CMK (cell line): ENCODE results near the gene NCK1.

Source experiments
- DNase-seq: peaks from one replicate; pipeline ENCODE4 v3.0.0-alpha.2; 2010; ENCODE audit warnings: low read depth

The NCK1 gene

DNA sequence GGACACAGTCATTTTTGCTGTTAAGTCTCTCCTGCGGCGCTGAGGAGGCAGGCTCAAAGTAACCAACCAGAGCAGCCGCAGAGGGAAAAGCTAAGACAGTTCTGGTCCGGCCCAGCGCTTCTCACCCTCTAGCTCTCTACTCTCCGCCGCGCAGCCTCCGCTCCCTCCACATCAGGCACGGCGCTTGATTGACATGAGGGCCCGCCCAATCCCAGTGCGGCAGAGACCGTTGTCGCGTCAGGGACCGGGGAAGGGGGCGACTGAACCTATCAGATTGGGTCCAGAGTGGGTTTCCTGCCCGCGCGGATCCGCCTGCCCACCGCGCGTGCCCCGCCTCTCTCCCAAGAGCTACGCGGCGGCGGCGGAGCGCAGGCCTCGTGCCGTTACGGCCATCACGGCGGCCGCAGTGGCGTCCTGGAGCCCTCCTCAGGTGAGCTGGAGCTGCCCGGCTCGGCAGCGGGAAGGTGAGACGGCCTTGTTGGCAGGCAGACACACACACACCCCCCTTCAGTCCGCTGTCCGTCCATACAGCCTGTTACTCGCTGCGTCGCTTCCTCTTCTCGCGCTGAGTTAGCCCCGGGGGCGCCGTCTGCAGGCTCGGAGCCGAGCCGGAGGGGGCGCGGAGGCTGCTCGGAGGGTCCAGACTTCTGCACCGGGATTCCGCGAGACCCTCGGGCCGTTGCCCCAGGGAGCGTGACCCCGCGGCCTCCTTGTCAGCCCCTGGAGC, at the start of gene NCK1:
NCK1 (plus strand) TSS at position 319 of the 727 bp plus-strand sequence. CDS start 65,794 bp downstream, outside the sequence.
- DNase-seq = peak; percentile 76

DNA sequence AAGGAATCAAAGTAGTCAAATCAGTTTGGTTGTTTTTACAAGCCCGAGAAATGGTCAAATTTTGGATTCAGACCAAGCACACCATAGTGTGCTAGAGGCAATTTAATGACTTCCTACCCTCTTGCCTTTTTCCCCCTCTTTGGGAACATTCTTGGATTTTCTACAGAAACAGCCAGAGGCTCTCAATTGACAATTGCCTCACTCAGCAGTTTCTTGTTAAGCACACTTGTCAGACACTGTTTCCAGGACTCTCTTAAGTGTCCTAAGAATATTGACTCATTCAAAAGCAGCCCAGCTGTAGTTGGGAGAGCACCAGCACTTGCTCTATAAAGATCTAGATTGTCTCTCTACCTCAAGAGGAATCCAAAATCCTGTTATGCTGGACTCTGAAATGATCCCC, 44.6 kb upstream of the NCK1 start:
- DNase-seq = no peak

DNA sequence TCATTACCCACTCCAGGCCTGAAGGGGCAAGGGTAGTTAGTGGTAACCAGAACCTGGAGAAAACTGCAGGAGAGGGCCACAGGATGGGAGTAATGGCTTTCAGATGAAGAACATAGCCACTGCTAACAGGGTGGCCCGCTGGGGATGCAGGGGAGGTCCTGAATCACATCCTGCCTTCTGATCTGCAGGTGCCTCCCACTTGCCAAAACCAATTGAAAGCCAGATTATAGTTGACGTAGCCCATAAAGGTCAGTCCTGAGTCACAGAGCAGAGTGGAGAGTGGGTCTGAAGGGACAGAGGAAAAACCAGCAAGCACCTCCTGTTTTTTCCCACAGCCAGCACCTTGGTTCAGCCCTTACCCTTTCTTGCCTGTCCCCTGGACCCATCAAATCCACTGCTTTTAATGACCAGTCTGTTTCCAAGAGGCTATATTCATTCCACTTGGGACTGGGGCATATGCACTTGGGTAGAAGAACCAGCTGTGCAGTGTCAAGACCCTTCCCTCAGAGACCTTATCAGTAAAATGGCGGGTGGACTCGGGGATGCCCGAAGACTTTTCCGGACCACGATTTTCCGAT, 43.7 kb upstream of the NCK1 start:
- no peak for DNase-seq

DNA sequence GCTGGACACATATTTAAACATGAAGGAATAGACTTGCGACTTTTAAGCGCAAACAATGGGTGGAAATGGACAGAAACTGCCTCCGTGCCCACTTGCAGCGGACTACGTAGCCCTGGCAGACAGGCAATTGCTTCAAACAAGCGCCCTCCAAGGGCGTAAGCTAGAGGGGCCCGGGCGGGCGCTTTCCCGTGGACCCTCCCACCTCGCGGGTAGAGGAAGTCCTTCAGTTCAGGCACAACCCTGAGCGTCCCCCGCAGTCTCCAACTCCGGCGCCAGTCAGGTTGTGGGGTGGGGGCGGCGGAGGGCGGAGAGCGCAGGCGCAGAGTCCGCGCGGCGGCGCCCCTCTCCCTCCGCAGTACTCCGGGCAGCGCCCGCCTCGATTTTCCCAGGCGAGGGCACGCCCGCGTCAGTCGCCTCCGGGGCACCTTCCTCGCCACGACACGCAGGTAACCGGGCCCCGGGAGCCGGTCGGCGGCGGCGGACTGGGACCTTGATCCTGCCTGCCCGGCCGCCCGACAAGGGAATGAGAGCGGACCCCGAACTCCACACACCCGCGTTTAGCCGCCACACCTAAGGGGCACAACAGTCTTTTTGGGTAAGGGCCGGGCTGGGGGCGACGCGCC, 43.1 kb upstream of the NCK1 start, which contains the start of gene SLC35G2:
SLC35G2 (plus strand) TSS at position 358 of the 623 bp plus-strand sequence. CDS start 35,335 bp downstream, outside the sequence.
- peak; percentile 15 for DNase-seq

DNA sequence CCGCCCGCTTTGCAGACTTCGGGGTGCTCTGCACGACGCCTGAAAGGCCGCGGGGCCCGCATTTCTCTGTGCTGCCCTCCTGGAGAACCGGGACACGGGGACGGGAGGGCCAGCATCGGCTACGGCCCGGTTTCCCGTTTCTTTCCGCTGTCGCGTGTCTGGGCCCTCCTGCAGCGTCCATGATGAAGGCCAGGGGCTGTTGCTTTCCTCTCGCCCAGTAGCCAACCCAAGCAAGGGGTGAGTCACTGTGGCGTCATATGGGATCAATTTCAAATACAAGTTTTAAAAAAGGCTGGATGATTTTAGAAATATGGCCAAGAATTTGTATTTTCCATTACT, 42.6 kb upstream of the NCK1 start:
- DNase-seq = no peak

DNA sequence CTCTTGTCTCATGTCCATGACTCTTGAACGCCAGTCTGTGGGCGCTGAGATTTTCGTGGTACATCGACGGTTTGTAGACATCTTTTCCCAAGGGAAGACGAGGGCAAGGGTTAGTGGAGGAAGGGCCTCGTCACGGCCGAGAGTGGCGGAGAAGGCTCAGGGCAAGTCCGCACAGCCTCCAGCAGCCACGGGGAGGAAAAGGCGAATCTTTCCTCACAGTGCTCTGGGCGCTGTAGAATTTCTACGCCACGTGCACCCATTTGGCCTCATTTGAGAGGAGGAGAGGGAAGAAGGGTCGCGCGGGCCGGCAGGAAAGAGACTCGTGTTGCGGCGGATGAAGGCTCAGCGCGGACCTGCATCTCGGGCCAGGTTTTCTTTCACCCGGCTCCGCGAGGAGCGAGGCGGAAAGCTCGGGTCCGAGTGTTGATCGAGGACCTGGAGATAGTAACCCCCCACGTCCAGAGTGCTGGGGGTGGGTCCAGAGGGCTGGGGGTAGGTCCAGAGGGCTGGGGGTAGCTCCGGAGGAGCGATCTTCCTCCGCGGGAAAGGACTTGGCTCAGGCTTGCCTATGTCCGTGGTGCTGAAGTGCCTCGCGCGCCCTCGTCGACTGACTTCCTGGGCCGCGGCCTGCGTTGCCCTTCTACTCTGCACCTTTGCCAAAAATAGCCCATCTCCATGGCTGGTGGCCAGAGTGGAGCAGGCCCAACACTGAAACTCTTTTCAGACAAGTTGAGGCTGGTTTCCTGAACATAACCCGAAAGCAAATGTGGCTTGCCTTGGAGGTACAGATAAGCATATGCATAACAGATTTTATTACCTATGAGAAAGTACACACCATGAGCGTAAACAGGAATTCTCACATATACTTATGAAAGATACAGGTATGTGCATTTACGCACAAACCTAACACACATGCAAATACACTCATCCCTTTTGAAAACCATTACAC, 42.0 kb upstream of the NCK1 start:
- DNase-seq = no peak

DNA sequence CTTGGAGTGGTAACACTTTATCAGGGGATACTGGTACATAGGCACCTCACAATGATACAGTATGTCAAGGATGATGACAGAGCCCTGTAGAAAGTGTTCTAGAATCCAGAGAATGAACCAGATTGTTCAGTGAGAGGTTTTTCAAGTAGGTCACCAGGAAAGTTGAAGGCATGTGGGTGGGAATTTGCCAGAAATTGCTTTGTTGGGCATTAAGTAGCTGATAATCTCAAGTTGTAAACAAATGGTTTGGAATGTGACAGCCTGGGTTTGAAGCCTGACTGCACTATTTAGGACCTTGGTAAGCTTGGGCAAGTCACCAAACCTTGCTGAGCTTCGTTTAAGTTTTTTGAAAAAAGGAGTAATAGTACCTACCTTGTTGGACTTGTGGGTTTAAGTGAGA, 30.5 kb upstream of the NCK1 start:
- DNase-seq = no peak

DNA sequence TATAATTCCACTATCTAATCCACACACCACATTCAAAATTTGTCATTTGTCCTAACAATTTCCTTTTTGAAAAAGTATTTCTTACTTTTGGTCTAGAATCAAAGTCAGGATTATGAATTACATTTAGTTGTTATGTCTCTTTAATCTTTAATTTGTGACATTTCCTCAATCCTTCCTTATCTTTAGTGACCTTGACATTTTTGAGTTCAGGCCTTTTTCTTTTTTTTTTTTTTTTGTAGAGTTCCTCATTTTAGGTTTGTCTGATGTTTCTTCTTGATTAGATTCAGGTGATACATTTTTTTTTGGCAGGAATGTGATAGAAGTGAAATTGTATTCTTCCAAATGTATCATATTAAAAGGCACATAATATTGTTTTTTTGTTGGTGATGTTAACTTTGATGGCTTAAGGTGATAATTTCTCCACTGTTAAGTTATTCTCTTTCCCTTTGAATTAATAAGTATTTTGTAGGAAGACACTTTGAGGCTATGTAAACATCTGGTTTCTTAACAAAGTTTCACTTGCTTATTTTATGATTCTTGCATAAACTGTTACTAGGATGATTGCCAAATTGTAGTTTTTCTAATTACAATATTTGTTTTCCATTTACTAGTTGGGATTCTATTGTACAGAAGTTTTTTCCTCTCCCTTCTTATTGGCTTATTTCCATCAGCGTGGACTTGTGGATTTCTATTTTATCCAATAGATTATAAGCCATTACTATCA, 26.8 kb upstream of the NCK1 start:
- DNase-seq = no peak

DNA sequence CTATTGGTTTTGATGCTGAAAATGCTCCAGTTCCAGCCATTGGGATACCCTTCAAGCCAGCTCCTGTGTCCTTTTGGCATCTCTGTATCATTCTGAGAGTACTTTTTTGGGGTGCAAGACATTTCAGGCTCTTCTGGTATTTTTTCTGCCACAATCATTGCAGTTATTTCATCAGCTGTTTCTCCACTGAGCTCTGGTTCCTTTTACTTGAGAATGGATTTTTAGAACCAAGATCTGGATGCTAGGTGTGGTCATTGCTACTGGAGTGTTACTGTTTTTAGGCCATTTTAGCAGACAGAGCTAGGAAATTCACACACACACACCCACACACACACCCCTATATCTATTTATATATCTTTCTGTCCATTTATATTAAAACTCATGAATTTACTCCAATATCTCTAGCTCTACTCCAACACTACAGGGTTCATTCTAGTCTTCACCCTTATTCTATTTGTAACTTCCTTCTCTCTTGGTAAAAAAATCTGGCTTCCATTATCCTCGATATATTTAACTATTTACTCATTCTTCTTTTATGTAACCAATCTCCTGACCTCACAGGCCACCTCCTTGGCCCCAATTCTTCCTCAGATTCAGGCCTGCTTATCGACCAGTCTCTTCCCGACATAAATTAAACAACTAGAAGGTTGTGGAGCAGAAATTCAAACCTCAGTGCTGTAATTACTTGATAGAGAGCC, 26.0 kb upstream of the NCK1 start:
- DNase-seq = no peak

DNA sequence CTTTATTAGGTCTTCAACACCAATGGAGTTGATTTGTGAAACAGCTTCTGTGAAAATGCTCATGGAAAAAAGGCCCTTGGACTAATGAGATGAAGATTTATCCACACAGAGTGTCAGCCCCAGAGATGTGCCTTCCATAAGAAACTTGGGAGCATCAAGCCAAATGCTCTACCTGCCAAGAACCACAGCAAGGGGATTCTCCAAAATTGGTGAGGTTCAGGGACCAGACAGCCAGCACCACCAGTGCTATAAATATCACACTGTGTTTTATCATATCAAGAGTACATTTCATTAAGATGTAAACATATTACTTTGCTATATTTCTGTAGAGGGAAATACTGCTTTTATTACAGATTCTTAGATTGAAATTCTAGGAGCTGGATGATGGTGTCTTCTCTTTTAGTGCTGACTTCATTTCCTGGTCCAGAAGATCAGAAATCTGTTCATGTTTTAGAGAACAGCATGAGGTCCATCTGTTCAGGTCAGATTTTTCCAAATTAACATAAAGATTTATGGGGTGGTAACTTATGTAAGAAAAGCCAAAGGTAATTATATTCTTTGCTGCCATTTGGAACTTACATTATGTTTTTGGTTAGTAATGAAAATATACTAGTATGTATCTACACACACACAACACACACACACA, 25.4 kb upstream of the NCK1 start:
- no peak for DNase-seq

DNA sequence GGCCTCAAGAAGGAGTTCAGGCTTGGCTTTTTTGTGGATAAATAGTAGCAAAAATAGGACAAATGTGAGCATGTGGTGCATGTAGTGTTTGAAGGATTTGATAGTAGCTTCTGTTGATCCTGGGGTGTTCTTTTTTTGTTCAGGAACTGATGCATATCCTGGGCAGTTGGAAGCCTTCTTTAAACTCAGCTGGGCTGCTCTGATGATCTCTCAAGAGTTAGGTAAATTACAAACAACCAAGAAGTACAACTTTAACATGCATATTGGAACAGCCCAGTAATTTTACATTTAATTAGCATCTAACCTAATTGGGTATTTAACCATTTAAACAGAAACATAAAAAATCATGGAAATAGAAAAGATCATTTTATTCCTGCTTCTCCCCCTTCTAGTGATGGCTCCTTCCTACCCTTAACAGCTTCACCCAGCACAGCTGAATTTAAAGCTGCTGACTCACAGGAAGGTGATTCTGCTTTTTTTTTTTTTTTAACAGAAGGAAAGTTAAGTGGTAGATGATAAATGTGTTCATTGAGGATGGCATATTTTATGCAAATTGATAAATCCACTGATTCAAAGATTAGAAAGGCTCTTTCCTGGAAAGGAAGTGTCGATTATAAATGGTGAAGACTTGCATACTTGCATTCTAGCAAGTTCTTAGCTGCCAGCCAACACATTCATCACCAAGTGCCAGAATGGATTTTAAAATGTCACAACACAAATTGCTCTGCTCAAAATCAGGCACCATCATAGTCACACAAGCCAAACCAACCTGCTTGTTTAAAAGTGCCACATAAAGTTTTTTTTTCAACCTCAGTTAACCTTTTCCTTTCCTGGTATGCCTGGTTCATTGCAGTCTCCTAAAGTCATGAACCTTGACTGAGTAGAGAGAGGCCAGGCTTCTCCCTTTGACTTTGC, 23.1 kb upstream of the NCK1 start:
- DNase-seq = no peak

DNA sequence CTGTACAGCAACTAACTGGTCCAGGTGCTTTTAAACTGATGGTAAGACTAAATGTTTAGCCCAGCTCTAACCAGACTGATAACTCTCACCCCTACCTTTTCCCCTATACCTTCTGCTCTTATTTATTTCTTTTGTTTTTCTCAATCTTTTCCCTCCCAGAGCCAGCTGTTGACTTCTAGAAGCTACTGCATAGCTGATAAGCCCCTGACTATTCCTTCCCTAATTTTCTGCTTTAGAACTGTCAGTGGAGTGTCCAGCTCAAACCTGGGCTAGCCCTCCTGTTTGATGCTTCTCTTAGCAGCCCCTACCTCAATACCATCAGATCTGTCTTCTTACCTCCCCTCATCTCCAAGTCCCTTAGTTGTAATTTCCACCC, 22.5 kb upstream of the NCK1 start:
- no peak for DNase-seq

DNA sequence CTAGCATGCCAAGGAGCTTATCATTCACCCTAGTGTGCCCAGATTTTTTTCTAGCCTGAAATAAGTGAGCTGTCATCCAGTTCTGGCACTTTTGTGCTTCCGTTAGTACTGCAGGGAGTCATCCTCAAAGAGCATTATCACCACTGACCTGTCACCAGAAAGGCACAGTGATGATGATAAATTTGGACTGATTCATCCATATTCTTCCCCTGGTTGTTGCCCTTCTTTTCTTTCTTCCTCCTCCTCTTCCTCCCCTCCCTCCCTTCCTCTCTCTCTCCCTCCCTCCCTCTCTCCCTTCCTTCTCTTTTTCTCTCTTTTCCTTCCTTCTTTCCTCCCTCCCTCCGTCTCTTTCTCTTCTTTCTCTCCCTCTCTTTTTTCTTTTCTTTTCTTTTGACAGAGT, 21.8 kb upstream of the NCK1 start:
- no peak for DNase-seq

DNA sequence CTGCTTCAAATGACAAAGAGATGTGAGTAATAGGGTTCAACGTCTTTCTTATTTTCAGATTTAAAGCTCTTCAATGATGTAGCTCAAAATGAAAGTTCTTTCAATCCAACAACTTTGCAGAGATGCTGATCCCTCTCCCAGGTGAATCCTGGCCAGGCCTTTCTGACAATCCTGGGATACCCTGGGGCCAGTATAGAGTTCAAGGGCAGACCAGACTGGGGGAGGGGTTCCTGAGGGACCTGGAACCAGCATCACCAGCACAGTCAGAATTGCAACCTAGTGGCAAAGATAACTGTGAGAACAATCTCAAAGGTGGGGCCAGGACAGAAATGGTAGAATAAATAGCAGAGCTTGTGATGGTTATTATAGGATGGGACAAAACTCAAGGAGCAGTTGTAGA, 19.7 kb upstream of the NCK1 start:
- DNase-seq = no peak

DNA sequence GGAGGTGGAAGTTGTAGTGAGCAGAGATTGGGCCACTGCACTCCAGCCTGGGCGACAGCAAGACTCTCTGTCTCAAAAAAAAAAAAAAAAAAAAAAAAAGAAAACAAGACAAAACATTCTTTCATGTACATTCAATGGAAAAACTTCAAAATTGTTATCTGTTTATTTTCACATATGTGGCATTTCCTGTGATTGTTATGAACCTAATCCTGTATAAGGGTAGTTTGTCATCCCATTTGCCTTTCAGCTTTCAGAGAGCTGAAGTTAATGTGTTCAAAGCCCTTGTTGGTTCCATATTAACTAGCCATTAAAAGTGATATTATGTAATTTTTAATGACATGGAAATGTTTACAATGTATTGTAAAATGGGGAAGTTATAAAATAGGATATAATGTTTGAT, 17.3 kb upstream of the NCK1 start:
- no peak for DNase-seq

DNA sequence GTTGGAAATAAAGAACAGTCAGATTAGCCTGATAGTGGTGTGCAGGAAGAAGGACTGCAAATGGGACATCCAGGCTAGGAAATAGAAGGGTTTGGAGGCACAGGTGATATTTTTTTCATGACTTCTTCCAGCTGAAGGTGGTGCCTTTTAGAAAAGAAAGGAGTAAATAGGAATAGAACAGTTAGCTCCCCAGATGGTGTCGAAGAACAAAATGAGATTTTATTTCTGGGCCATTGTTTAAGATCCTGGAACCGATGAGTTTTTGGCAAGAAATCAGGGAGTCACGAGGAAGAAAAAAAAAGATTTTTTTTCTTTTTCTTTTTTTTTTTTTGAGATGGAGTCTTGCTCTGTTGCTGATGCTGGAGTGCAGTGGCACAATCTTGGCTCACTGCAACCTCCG, 9.8 kb upstream of the NCK1 start:
- DNase-seq = no peak

DNA sequence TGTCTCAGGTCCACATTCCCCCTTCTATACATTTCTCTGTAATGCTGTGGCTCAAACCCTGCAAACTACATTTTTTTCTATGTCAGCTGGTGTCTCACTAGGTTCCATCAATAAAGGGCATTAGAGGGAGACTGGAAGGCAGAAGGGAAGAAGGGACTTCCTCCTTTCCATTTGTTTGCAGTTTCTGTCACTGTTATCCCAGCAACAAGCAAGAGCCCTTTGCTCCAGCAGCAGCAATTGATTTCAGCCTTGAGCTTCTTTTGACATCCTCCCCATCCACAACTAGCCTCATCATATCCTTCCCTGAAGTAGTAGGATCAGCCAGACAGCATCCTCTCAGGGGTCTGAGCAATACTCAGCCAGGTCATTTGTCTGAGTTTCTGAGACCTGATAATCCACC, 5.3 kb upstream of the NCK1 start:
- no peak for DNase-seq

DNA sequence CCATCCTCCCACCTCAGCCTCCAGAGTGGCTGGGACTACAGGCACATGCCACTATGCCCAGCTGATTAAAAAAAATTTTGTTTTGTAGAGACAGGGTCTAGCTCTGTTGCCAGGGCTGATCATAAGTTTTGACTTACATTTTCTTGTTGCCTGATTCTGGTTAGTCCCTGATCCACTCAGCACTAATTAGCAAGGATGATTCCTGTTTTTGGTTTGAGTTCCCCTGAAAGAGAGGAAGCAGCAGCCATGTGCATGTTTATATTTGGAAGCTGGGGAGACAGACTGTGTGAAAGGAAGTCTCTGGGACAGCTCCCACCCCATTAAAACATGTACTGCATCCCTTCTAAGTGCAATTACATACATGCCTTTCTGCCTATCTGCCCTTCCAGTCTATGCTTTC, 3.6 kb upstream of the NCK1 start:
- DNase-seq = no peak

DNA sequence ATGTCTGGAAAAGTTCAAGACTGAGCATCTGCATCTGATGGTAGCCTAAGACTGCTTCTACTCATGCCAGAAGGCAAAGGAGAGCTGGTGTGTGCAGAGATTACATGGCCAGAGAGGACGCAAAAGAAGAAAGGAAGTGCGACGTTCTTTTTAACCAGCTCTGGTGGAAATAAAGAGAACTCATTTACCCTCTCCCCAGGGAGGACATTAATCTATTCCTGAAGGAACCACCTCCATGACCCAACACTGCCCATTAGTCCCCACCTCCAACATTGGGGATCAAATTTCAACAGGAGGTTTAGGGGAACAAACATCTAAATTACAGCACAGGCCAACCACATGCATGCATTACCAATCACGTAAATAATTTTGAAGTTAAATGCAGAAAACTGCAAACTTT, 1.5 kb upstream of the NCK1 start:
- DNase-seq = no peak
